ENCODE data around the gene MMRN2.
"Not testable (repeated sequence)": the region's sequence is repeated elsewhere in the genome, so short reads cannot be mapped to it uniquely, and the experiment has no call there.

The MMRN2 gene

DNA sequence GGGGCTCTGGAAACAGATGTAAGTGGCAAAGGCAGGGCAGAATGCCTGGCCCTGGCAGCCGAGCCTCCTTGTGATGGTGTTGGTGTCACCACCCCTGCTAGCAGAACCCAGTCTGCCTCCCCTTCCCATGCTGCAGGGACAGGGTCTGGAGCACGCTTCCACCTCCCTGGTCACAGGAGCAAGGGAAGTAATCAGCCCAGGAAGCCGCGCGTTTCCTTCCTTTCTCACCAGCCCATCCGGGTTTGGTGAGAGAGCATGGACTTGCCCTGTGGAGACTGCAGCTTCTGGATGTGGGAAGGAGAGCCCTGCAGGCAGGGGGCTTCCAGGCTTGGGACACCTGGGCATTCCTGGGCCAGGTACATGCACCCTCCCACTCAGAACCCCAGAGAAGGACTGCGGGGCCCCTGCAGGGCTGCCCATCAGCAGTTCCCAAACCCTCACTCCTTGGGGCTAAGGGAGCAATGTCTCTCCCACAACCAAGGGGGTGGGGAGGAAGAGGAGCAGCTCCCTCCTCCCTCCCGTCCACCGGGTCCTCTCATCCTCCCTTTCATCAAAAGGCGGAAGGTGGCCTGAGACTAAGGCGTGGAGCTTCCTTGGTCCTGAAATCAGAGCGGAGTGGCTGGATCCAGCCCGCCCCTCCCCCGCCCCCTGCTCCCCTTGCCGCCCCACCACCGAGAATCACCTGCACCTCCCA lies 1.8 kb downstream of the MMRN2 start:
- DNase-seq = no peak

DNA sequence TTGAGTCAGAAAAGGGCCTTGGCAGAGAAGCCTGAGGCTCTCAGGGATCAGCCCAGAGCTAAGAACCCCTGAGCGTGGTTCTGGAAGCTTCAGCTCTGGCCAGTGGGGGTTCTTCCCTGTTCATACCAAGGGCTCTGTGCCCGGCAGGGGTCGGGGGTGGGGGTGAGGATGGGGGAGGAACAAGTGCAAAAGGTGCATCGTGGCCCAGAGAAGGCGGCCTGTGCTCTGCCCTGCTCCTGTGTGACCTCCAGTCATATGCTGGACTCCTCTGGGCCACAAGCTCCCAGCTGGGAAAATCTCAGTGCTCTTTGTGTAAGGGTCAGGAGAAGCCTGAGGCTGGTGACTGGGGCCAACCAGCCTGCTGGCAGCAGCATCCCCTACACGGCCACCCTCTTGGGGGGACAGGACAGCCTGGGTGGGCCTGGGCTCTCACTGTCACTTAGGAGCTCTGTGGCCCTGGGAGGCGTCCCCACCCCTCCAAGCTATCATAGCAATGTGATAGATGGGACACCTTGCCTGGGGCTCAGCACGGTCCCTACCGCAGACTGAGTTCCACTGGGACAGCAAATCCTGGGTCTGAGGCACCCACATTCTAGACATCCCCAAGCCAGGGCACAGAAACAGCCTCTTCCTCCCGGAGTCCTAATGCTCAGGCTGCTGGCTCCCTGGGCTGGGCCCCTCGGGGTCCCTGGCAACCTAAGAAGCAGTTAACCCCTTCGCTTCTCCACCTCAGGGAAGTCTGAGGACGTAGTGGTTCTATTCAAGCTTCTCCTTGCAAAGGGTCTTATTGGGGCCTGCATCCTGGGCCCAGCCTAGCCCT lies 2.5 kb downstream of the MMRN2 start:
- no peak for DNase-seq

DNA sequence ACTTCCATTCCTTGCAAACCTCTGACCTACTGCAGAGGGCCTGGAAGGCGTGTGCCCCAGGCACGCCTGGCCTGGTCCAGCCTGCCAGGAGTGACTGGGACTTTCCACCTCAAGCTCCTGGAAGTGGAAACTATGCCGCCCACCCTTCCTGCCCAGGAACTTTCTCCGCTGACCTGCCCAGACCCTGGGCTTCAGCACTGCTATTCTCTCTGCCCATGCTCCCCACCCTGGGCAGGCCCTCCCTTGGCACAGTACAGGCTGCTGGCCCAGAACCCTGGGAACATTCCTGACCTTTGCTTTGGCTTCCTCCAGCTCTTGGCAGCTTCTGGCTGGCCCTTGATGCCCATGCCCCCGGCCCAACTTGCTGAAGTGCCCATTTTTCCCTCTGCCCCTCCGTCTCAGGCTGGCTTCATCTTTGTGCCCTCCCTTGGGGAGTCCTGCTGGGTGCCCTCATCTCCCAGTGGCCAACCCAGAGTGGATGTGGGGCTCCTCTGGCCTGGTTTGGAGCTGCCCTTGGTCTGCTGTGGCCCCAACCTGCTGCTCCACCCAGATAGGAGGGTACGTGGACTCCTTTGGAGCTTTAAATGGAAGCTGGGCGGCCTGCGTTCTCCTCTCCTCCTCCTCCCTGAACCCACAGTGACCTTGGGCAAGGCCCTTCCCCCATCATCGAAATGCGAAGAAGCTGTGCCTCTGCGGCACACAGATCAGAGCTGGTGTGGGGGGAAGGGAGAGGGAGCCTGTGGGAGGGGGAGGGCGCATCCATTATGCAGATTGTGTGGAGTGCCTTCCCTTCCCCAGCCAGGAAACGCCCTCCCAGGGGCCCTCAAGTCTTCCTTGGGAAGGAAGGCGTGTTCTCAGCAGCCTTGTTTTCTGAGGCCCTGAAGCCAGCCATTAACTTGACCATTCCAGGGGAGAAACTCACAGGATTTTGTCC lies 3.4 kb downstream of the MMRN2 start:
- no peak for DNase-seq

DNA sequence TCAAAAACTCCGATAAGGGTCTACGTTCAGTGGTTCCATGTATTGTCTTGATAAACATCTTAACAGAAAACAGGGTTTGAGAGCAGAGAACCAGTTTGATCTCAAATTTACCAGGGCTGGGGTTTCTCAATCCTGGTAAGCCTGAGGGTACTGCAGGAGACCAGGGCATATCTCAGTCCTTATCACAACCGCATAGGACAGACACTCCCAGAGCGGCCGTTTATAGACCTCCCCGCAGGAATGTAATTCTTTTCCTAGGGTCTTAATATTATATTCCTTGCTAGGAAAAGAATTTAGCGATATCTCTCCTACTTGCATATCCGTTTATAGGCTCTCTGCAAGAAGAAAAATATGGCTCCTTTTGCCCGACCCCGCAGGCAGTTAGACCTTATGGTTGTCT lies 4.7 kb downstream of the MMRN2 start:
- DNase-seq = not testable (repeated sequence)

DNA sequence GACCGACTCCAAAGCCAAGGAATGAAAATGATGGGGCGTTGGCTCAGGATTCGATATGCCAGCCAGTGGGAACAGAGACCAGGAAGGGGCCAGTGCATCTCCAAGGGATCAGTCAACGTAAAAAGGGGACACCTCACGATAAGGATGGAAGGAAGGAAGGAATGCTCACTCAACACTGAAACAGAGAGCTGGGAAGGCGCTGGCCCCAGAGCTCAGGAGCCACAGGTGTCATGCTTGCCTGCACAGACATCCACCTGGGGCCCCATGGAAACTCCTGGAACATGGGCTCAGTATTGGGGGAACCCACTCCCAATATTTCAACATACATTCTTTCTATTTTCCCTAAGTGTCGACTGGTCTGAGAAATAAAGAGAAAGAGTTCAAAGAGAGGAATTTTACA lies 5.3 kb downstream of the MMRN2 start:
- no peak for DNase-seq

DNA sequence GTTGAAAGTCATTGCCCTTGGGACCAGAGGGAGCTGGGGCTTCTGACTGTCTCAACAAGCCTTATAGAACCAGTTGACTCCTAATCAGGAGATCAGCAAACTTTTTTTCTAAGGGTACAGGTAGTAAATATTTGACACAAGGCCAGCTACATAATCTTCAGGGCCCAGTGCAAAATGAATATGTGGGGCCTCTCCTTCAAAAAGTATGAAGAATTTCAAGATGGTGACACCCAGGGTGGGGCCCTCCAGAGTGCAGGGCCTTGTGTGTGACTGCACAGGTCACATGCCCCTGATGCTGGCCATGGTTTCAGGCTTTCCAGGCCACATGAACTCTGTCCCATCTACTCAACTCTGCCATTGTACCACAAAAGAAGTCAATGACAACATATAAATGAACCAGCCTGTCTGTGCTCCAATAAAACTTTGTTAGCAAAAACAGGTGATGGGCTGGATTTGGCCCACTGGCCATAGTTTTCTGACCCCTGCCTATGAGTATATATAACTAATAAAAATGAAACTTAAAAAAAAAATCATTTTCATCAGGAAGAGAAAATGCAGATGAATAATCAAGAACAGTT lies 6.1 kb downstream of the MMRN2 start:
- DNase-seq = no peak

DNA sequence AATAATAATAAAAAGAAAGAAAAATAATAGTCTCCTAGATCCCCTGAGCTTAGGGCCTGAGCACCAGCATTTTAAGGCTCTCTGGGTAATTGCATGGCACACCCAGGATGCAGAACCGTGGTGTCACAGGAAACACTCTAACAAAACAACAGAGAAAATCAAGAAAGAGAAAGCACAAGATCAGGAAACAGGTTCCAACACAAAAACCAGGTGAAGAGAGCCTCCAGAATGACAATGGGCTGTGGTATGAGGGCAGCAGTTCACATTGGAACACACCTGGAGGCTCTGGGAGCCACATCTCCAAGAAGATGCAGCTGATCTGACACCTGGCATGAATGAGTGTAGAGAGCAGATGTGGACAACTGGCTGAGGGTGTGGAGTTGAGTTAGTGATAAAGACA lies 7.1 kb downstream of the MMRN2 start:
- no peak for DNase-seq

DNA sequence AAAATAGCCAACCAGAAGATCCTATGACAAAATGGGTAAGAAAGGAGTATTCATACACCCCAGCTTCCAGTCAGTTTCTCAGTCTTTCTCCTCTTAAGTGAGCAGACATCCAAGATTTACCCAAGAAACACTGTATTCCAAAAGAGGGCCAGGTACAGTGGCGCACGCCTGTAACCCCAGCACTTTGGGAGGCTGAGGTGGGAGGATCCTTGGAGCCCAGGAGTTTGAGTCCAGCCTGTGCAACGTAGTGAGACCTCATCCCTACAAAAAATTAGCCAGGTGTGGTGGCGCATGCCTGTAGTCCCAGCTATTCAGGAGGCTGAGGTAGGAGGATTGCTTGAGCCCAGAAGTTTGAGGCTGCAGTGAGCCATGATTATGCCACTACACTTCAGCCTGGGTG lies 9.6 kb downstream of the MMRN2 start:
- DNase-seq = not testable (repeated sequence)

DNA sequence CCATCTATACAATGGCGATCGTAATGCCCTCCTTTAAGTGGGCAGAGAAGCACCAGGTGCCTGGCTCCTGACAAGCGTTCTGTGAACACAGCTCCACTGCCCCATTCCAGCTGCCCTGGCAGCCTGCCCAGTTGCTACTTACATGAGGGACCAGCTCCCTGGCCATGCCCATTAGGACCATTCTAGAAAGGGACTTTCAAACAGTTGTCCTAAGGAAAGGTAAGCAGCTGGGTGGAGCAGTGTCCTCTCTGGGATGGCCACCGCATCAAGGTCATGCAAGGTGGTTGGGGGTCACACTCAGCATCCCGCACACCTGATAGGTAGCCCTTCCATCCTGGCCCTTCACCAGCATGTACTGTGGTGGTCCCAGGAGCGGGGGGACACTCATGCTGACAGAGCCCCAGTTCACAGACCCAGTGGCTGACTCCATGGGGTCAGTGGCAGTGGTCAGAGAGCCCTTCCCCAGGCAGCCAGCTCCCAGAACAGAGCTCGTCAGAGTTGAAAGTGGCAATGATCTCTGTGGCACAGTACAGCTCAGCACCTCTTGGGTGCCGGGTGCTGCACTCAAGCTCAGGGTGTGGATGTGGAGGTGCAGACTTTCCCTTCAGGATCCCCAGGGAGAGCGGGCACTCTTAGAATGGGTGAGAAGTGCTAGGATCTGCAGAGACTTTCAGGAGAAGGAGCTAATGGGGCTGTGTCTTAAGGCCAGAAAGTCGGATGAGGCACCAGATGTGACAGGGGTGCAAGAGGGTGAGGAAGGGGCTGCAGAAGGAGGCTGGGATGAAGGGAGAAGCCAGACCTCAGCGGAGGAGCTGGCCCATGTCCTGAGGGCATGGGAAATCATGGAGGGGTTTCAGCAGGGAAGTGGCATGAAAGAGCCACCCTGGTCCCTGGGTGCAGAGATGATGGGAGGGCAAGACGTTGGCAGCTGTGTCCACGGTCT lies 10.9 kb downstream of the MMRN2 start:
- no peak for DNase-seq

DNA sequence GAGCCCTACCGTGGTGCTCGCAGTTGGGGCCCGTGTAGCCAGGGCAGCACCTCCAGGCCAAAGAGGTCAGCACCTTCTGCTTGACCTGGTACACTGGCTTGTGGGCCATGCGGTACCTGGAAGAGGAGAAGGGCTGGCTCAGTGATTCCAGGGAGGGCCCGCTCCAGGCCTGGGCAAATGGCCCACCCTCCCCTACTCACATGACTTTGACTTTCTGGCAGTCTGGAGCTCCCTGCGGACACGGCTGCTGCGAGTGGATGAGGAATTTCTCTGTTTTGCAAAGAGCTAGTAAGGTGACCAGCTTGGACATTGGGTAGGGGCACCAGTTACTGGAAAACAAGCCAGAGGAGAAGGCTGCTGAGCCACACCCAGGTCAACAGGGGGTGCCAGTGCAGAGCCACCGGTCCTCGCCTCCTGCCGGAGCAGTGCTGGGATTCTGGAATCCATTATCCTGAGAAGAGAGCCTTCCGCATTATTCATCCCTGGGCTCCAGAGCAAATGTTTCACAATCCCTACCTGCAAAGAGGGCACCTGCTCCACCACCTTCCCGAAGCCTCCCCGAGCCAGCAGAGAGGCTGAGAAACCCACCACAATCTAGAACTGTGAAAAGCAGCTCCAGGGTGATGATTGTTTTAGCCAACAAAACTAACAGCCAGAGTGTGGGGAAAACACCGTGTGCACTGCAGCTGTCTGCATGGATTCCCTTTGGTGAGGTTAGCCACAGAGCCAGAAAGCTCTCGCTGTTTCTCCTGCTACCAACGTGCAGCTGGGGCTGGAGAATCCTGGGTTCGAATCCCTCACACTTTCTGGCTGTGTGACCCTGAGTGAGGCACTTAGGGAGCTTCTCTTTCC lies 11.8 kb downstream of the MMRN2 start:
- no peak for DNase-seq

DNA sequence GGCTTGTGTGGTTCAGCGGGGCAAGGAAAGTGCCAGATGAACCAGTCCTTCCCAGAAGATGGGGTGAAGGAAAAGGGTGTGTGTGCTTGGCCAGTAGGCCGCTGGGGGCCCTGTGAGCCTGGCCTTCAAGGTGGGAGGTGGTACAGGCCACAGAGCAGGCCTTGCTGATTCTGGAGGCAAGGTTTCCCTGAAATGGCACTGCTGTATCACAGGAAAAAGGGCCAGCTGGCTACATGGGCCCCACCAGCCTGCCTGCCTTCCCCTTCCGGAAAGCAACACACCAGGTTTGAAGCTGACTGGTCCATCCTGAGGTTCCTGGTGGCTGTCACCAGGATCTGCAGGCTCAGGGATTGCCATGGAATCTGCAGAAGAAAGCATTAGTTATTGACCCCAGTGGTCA lies 12.5 kb downstream of the MMRN2 start:
- no peak for DNase-seq

DNA sequence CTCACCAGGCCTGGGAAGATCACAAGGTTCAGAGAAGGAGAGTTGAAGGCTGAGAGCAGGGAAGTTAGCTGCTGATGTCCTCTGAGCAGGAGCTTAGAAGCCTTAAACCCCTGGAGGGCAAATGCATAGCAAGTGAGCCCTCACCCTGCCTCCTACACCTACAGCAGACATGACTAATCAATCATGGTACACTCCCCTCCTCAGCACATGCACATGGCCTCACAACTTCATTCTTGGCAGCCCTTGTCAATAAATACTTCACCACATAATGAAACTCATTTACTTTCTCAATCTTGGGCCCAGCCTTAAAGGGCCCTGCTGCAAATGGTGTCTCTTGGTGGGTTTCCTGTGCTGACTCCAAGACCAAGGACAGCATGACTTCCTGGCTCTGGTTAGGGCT lies 12.9 kb downstream of the MMRN2 start:
- no peak for DNase-seq

DNA sequence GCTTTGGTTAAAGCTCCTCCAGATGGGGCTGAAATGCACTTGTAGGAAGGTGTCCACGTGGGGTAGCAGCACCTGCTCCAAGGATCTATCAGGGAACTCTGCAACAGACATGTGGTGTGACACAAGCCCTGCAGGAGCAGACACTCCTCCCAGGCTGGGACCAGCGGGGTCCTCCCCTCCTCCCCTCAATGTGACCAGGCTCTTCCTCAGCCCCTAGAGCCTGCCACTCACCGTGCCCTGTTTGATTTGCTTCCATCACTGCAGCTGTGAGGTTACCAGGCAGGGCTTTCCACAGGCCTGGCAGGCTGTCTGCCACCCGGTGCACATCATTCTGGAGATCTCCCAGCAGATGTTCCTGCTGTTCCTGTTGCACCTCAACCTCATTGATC lies 13.4 kb downstream of the MMRN2 start:
- no peak for DNase-seq

DNA sequence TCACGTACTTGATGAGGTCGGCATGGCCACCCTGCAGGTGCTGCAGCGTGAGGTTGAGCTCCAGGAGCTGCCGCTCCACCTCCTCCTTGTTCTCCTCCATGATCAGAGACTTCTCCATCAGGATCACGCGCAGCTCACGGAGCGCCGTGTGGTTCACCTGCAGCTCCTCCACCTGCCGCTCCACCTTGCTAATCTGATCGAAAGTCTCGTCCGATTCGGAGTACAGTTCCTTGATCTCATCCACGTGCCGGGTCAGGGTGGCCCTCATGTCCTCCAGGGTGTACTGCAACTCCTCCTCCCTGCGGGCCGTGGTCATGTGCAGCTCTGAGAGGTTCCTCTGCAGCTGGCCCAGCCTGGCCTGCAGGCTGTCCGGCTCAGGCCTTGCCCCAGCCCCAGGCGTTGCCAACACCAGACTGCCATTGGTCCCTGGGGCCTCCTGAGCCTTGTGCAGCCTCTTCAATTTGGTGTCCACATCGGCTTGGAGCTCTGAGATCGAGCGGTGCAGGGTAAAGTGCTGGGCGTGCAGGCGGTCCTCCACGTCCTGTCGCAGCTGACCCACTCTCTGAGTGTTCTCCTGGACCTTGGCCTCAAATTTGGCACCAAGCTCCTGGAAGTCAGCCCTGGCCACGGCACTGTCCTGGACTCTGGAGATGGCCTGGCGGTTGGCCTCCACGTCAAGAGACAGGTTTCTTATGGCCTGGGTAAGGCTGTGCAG lies 13.9 kb downstream of the MMRN2 start:
- no peak for DNase-seq

DNA sequence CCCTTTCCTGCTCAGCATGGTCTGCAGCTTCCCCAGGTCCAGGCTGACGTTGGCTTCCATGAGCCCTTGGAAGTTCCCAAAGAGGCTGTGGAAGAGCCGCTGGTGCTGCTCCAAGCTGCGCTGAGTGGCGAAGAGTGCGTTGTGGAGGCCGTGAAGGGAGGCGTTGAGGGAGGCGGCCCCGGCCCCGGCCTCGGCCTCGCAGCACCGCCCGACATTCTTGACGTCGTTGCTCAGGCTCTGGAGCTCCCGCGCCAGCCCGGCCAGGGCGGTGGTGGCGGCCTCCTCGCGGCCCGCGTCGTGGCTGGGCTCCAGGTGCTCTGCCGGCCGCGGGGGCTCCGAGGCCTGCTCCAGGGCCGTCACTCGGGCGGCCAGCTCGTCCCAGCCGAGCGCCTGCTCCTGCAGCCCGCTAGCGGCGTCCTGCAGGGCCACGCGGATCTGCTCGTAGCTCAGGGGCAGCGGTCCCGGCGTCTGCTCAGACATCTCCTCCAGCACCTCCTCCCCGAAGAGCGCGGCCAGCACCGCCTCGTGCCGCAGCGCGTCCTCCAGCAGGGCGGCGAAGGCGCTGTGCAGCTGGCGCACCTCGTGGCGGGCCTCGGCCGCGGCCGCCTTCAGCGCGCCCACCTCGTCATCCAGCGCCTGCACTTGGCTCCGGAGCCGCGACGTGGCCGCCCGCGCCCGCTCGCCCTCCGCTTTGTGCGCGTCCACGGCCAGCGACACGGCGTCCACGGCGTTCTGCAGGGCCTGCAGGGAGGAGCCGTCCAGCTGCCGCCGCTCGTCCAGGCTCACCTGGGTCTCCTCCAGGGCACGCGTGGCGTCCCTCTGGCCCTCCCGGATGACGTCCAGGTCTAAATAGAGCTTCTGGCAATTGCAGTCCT lies 14.7 kb downstream of the MMRN2 start:
- DNase-seq = no peak

DNA sequence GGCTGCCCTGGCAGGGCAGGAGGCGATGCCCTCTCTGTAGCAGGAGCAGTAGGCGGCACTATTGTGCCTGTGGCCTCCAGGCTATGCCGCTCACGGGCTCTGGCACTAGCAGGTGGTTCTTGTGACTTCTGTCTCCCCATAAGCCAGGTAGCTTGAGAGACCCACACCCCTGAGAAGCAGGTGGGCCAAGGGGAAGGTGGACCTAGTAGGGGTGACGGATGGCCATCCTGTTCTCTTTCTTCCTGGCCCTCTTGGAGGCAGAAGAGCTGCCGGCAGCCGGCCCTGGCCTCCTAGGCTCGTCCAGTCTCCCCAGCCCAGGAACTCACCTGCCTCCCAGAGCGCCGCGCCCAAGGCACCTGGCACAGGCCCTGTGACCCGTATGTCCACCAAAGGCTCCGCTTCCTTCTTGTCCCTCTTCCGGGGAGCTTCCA lies 15.4 kb downstream of the MMRN2 start:
- DNase-seq = no peak

DNA sequence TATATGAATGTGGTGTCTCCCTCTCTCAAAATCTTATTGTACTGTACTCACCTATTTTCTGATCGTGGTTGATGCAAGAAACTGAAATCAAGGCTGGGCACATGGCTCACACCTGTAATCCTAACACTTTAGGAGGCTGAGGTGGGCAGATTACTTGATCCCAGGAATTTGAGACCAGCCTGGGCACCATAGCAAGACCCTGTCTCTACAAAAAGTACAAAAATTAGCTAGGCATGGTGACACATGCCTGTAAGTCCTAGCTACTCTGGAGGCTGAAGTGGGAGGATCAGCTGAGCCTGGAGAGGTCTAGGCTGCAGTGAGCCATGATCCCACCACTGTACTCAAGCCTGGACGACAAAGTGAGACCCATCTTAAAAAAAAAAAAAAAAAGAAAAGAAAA lies 16.0 kb downstream of the MMRN2 start:
- no peak for DNase-seq

DNA sequence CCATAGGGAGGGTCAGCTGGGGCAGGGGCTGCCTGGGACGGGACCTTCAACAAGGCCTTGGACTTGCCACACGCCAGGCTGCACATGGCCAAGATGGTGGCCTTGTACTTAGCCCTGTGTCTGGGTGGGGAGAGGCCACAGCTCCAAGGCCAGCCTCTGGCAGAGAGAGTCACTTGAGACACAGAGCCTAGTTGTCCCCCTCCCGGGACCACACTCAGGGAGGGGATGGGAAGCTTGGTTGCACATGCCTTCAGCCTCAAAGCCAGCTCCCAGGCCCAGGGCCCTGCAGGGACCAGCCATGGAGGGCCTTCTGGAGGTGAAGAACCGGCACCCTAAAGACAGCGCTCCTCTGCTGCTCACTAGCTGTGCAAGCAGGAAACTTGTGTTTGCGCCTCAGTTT lies 16.7 kb downstream of the MMRN2 start:
- DNase-seq = no peak

DNA sequence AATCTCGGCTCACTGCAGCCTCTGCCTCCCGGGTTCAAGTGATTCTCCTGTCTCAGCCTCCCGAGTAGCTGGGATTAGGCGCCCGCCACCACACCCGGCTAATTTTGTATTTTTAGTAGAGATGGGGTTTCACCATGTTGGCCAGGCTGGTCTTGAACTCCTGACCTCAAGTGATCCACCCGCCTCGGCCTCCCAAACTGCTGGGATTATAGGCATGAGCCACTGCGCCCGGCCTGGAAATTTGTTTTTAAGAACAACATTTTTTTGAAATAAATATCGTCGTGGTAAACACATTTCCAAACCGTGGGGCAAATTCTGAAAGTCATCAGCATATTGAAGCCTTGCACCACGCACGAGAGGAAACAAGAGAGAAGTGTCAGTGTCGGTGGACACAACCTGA lies 17.3 kb downstream of the MMRN2 start:
- not testable (repeated sequence) for DNase-seq
